B cell (primary cell): Measurements from ENCODE around the gene FERMT3.

ENCODE experiments used
- CTCF ChIP-seq: fragments of 200-600 bp; IDR thresholded peaks from one replicate; pipeline ENCODE4 v1.8.0; 2022; ENCODE audit warnings: antibody characterized with exemption, mild to moderate bottlenecking
- EZH2 ChIP-seq: IDR thresholded peaks from 2 replicates; pipeline ENCODE4 v1.6.1; 2012; ENCODE audit warnings: borderline replicate concordance, low read depth, mild to moderate bottlenecking, moderate library complexity, low read length; ENCODE audit not compliant: insufficient read depth, poor library complexity, severe bottlenecking

- TF ChIP-seq CTCF (no peak), EZH2 (no peak)
These were observed 38.4 kb downstream of the FERMT3 start for GRCh38 chr11:64244966-64245365.
